Psoas muscle (tissue), 8 donors: ENCODE results near the gene MRPS7. TPM values are rescaled to one million over a fixed set of nuclear protein-coding genes. Genes with fewer than 3 reads are reported as not detected.
"Not testable (repeated sequence)": the region's sequence is repeated elsewhere in the genome, so short reads cannot be mapped to it uniquely, and the experiment has no call there.

ENCODE experiments used
- ATAC-seq, 4 donors: fragments of 200-7000 bp; cut with Tn5 transposase; one replicate each; pipeline ENCODE4 v1.9.1; 2020; ENCODE audit warnings: moderate library complexity in 3 of 4, mild to moderate bottlenecking in 2 of 4
- DNase-seq, 2 donors: peaks; one replicate each; pipeline ENCODE4 v3.0.0-alpha.2; 2020
- H3K27ac ChIP-seq: fragments of 200-600 bp; one replicate; pipeline ENCODE4 v1.8.0; 2022
- H3K27me3 ChIP-seq, 3 donors: fragments of 200-600 bp in 1 of 3; one replicate each; pipeline versions ENCODE4 v1.6.1 to v1.8.0; 2013 to 2022; ENCODE audit warnings: low read length in 2 of 3, mild to moderate bottlenecking in 2 of 3, moderate library complexity in 1 of 3; ENCODE audit not compliant: insufficient read depth in 3 of 3
- H3K36me3 ChIP-seq, 2 donors: fragments of 200-600 bp in 1 of 2; one replicate each; pipeline versions ENCODE4 v1.6.1 to v1.8.0; 2013 to 2022; ENCODE audit warnings: low read depth in 1 of 2, mild to moderate bottlenecking in 1 of 2, moderate library complexity in 1 of 2; ENCODE audit not compliant: insufficient read depth in 1 of 2
- H3K4me1 ChIP-seq: fragments of 200-600 bp; one replicate; pipeline ENCODE4 v1.8.0; 2022
- H3K4me3 ChIP-seq: fragments of 200-600 bp; one replicate; pipeline ENCODE4 v1.8.0; 2022; ENCODE audit warnings: mild to moderate bottlenecking
- H3K9me3 ChIP-seq: fragments of 200-600 bp; one replicate; pipeline ENCODE4 v1.8.0; 2022
- CTCF ChIP-seq: fragments of 200-600 bp; IDR thresholded peaks from one replicate; pipeline ENCODE4 v1.8.0; 2022; ENCODE audit warnings: antibody characterized with exemption
- WGBS, 3 donors: extraction: QIAGEN DNeasy Blood & Tissue Kit; methylation state at CpG; one replicate each; pipeline versions ENCODE4 v1.1.6 to v1.1.7; 2013; 5-methylcytosine and 5-hydroxymethylcytosine counted together
- intact Hi-C, 2 donors: fragments of 100-400 bp; cut with DNase I; formaldehyde crosslinking; loops; one replicate each; pipeline versions ENCODE4 v1.11.0 to v1.14.2; 2022
- polyA plus RNA-seq, 3 donors: library from polyadenylated mRNA; stranded (reverse); fragments of 200-250 nt; gene quantifications; one replicate each; pipeline ENCODE4 v1.2.3, GENCODE V29; 2013
- total RNA-seq, 4 donors: library from RNA; stranded (reverse); fragmentation: NEBNext Ultra II Directional in 2 of 4; extraction: Animal tissue kit (Norgen Biotek cat#: 25700) in 2 of 4; gene quantifications; one replicate each; pipeline versions ENCODE4 v1.2.1 to v1.2.4, GENCODE V29; 2021 to 2023
- donor health status: healthy with polysubstance abuse.
- donor health status: DM: no; HTN: no; CAD: no; lungs with moderate emphysema.
- donor health status: Bipolar disorder and iron deficiency.
- donor health status: healthy.
- donor health status: DM: yes; HTN: yes; CAD: no.
- donor health status: DM: no; HTN: no; CAD: no.
- donor health status: DM: no; HTN: no; CAD: no.
- donor health status: DM: yes; HTN: yes; CAD: no.

The MRPS7 gene
- total and polyA plus RNA-seq, 7 donors, result 98.2 to 165 (median 122) TPM

GRCh38 chr17:75252039-75252816 lies 9.5 kb upstream of the MRPS7 start:
- peaks cover 17% of the 10 kb centered on the region for H3K4me1 ChIP-seq
- H3K9me3 ChIP-seq, result no peaks in the 10 kb centered on the region
- intact Hi-C loops, result no loop called here
- no peak overlapping the region for H3K4me3 ChIP-seq
- H3K27ac ChIP-seq, result no peak overlapping the region
- ATAC-seq (no peak), DNase-seq (no peak)
- H3K36me3 ChIP-seq, result peaks cover 0 to 8% of the 10 kb centered on the region in 2 donors
- no peak for TF ChIP-seq CTCF
- no peaks in the 10 kb centered on the region for H3K27me3 ChIP-seq
- 86 to 94% (median 89%) methylated on average over 8 of the region's 8 CpGs for WGBS, 3 donors

GRCh38 chr17:75255954-75256698 lies 5.6 kb upstream of the MRPS7 start:
- H3K27me3 ChIP-seq, H3K27ac ChIP-seq, DNase-seq, H3K4me3 ChIP-seq, intact Hi-C loops, H3K36me3 ChIP-seq, H3K9me3 ChIP-seq, ATAC-seq: not testable (repeated sequence)
- 75 to 81% (median 76%) methylated on average over 9 to 11 of the region's 11 CpGs for WGBS, 3 donors
- H3K4me1 ChIP-seq, result peaks cover 20% of the 10 kb centered on the region

GRCh38 chr17:75257228-75257627 lies 4.5 kb upstream of the MRPS7 start:
- DNase-seq, H3K27ac ChIP-seq, H3K9me3 ChIP-seq, H3K36me3 ChIP-seq, H3K27me3 ChIP-seq, ATAC-seq, H3K4me3 ChIP-seq, intact Hi-C loops: not testable (repeated sequence)
- peaks cover 20% of the 10 kb centered on the region for H3K4me1 ChIP-seq
- 58 to 74% (median 69%) methylated on average over 2 of the region's 2 CpGs for WGBS, 3 donors

GRCh38 chr17:75260641-75261335 lies 891 bp upstream of the MRPS7 start:
- WGBS, 3 donors, result 2% methylated on average over 31 of the region's 31 CpGs
- no peaks in the 10 kb centered on the region for H3K9me3 ChIP-seq
- no peaks in the 10 kb centered on the region for H3K27me3 ChIP-seq
- TF ChIP-seq CTCF, result no peak
- H3K4me3 ChIP-seq, result peak overlapping the region; percentile 98
- intact Hi-C loops, result no loop called here
- ATAC-seq, result peak; percentile 9 to 17 (median 13)
- H3K27ac ChIP-seq, result peak overlapping the region; percentile 96
- no peak for DNase-seq
- H3K36me3 ChIP-seq, result peaks cover 3 to 33% of the 10 kb centered on the region in 2 donors
- H3K4me1 ChIP-seq, result peaks cover 30% of the 10 kb centered on the region

GRCh38 chr17:75262112-75262606 lies 480 bp downstream of the MRPS7 start:
- Histone ChIP-seq H3K36me3 (peaks cover 3 to 46% of the 10 kb centered on the region in 2 donors), H3K27me3 (no peaks in the 10 kb centered on the region), H3K9me3 (no peaks in the 10 kb centered on the region), H3K27ac (peak overlapping the region; percentile 96), H3K4me3 (peak overlapping the region; percentile 98), H3K4me1 (peaks cover 36% of the 10 kb centered on the region)
- ATAC-seq (peak; percentile 27 to 39 (median 34)), DNase-seq (peak in 1 of 2 donors; percentile 47)
- no peak for TF ChIP-seq CTCF
- intact Hi-C loops, result no loop called here
- WGBS, 3 donors, result 1% methylated on average over 23 of the region's 23 CpGs
